ENCODE data around the gene FHAD1.

The FHAD1 gene

GRCh38 chr1:15406614-15407559 is 159.9 kb downstream of the FHAD1 start:
- no peak for DNase-seq

GRCh38 chr1:15407580-15407979 is 160.6 kb downstream of the FHAD1 start:
- no peak for DNase-seq

GRCh38 chr1:15408890-15409387 is 161.9 kb downstream of the FHAD1 start:
- DNase-seq: no peak

- peak; percentile 28 for DNase-seq
Measured at GRCh38 chr1:15409388-15410222, 162.6 kb downstream of the FHAD1 start, which contains the start of gene EFHD2. Gene EFHD2, plus strand, starts transcription at chr1:15409888. Its CDS starts 84 bp downstream, at chr1:15409972.

- DNase-seq: no peak
Measured at GRCh38 chr1:15410223-15410883, 163.3 kb downstream of the FHAD1 start.

GRCh38 chr1:15410884-15411245 is 163.8 kb downstream of the FHAD1 start:
- no peak for DNase-seq

- no peak for DNase-seq
Measured at GRCh38 chr1:15411593-15412137, 164.6 kb downstream of the FHAD1 start.

- no peak for DNase-seq
Measured at GRCh38 chr1:15412175-15412800, 165.3 kb downstream of the FHAD1 start.

- DNase-seq: no peak
Measured at GRCh38 chr1:15412843-15413242, 165.8 kb downstream of the FHAD1 start.

GRCh38 chr1:15413563-15414444 is 166.8 kb downstream of the FHAD1 start:
- DNase-seq: no peak

GRCh38 chr1:15414445-15414983 is 167.5 kb downstream of the FHAD1 start:
- no peak for DNase-seq

- no peak for DNase-seq
Measured at GRCh38 chr1:15417059-15417934, 170.3 kb downstream of the FHAD1 start.

- no peak for DNase-seq
Measured at GRCh38 chr1:15418806-15419515, 171.9 kb downstream of the FHAD1 start.

GRCh38 chr1:15420853-15421465 is 173.9 kb downstream of the FHAD1 start:
- no peak for DNase-seq

- DNase-seq: no peak
Measured at GRCh38 chr1:15422871-15423270, 175.8 kb downstream of the FHAD1 start.

- no peak for DNase-seq
Measured at GRCh38 chr1:15423355-15424077, 176.5 kb downstream of the FHAD1 start.

- DNase-seq: peak; percentile 43
Measured at GRCh38 chr1:15424146-15424667, 177.2 kb downstream of the FHAD1 start.

- no peak for DNase-seq
Measured at GRCh38 chr1:15424981-15425380, 178.0 kb downstream of the FHAD1 start.
